GM18499 (cell line): ENCODE measurements around the gene LUC7L3.
"Not testable (repeated sequence)": the region's sequence is repeated elsewhere in the genome, so short reads cannot be mapped to it uniquely, and the experiment has no call there.

ENCODE experiments used
- ATAC-seq: cut with Tn5 transposase; IDR thresholded peaks from one replicate; pipeline ENCODE4 v1.9.1; 2021; ENCODE audit warnings: moderate number of reproducible peaks; ENCODE audit not compliant: insufficient read depth, unreplicated experiment

Gene LUC7L3

DNA sequence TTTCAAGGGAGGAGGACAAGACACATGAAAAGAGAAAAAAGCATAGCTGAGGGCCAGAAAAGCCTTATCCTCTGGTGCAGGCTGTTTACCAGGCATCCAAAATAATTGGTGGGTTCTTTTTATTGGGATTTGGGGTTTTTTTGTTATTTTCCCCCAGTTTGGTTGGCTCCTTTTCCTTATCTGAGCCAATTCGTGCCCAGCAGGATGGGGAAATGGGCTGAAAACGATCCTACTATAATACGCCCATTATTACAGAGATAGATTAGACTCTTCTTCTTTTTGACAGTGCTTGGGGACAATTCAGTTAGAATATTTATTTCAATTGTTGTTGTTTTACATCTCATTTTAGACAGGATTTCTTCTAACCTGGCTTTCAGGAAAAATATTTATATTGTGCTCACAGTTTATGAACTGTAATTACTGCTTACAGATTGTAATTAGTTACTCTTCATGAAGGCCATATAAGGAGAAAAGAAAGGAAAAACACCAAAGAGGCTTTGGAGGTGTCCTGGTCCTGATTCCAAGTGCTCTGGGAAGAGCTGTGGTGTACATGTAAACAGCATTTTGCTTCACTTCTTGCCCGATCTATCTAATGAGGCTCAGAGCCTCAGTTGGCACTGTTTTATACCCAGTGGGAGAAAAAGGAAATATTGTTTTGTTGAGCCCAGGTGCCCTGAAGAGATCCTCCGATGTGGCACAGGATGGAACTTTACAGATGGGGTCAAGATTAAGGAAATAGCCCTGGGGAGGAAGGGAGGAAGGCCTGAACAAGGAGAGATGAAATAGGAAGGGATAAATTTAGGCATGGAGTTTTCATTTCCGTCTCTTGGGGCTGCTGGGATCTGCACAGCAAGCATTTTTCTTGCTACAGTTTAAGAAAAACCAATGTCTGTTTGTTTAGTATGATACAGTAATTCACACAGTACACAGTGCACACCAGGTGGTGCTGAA lies 11.1 kb upstream of the LUC7L3 start:
- no peak for ATAC-seq

DNA sequence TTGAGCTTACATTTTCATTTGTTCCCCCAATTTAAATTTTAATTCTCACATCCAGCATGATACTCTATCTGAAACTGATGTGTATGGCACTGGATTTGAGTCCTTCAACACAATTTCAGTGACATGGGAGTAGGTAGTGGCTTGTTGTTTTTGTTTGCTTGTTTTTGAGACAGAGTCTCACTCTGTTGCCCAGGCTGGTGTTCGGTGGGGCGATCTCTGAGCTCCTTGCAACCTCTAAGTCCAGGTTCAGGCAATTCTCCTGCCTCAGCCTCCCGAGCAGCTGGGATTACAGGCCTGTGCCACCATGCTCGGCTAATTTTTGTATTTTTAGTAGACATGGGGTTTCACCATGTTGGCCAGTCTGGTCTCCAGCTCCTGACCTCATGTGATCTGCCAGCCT lies 10.3 kb upstream of the LUC7L3 start:
- not testable (repeated sequence) for ATAC-seq

- ATAC-seq, result no peak
Measured at GRCh38 chr17:50710025-50710424, 9.4 kb upstream of the LUC7L3 start.

GRCh38 chr17:50710650-50711049 lies 8.8 kb upstream of the LUC7L3 start:
- ATAC-seq, result no peak

DNA sequence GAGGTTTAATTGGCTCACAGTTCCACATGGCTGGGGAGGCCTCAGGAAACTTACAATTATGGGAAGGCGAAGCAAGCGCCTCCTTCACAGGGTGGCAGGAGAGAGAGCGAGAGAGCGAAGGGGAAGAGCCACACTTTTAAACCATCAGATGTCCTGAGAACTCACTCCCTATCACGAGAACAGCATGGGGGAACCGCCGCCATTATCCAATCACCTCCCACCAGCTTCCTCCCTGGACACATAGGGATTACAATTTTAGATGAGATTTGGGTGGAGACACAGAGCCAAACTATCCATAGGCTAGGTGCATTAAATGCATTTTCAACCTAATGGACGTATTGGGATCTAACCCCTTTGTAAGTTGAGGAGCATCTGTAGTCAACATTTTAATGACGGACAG lies 6.8 kb upstream of the LUC7L3 start:
- no peak for ATAC-seq

DNA sequence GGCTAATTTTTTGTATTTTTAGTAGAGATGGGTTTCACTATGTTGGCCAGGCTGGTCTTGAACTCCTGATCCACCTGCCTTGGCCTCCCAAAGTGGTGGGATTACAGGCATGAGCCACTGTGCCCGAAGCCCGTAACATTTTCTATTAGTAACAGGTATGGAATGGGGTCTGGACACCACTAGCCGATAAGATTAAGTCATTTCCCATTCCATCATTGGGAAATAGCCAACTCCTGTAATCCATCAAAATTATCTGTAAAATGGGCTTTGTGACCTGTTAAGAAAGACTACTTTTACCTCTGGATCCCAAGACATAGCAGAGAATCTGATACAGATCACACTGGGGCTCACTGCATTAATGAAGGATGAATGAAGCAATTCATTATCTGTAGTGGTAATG lies 3.9 kb upstream of the LUC7L3 start:
- no peak for ATAC-seq

DNA sequence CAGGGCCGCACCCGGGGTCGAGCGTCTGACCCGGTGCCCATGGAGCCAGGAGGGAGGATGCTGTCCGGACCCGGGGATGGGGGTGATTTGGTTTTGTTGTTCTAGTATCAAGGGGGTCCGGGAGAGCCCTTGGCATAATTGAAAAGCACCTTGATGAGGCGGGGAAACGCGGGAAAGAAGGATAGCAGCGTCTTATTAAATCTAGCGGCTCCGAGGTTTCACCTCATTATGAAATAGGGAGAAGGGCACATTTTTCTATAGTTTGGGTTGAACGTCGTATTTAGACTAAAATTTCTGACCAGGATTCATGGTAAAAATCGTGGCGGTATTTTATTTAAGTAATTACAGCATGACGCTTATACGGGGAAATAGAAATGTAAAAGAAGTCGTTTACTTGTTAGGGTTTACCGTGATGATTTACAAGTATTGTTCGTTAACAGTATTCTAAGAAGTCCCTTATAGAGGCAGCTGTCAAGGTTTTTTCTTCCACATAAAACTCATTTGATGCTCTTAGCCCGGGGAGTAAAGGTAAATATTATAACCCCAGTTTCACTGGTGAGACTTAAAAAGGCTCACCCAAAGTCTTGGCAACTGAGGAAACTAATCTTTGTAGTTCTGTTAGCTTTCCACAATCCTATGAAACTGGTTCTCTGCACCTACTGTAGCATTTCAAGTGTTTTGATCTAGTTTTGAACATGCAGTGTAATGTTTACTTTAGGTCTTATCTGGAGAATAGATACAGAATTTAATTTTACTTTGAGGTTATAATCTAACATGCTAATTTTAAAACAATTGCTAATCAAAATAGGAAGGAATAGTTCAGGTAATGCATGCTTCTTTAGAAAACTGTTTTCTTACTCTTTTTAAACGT lies 756 bp downstream of the LUC7L3 start:
- ATAC-seq, result no peak

DNA sequence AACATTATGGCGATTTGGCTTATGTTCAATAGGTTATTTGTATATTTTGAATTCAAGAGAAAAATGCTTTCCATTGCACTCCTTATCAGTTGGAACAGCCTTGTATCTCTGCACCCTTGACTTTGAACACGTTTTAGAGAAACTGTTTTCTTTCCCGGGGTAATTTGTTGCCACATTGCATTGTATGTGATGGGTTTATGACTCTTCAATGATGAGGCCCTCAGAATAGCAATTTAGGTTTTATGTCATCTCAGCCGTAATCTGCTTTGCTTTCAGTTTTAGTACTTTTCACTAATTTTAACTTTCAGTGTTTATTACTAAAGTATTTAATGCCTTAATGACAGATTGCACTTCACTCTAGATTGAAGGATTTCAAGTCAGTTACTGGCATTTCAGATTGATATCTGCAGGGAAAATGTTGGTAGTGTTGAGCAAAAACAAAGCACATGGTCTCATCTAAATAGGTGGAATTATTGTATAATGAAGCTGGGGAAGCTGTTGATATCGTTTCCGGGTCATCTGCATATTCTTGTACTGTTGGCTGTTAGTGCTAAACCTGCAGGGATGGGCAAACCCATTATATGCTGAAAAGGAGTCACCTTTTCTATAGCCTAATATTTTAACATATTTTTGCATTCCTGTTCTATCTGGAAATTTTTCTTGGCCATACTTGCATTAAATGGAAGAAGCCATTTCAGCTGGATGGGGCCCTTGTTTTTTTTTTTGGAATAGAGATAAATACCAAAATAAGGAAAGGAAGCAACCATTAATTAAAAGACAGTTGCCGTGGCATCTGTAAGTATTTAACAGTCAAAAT lies 2.0 kb downstream of the LUC7L3 start:
- no peak for ATAC-seq

GRCh38 chr17:50722746-50723145 lies 3.3 kb downstream of the LUC7L3 start:
- no peak for ATAC-seq

GRCh38 chr17:50724622-50725021 lies 5.2 kb downstream of the LUC7L3 start:
- ATAC-seq, result not testable (repeated sequence)

DNA sequence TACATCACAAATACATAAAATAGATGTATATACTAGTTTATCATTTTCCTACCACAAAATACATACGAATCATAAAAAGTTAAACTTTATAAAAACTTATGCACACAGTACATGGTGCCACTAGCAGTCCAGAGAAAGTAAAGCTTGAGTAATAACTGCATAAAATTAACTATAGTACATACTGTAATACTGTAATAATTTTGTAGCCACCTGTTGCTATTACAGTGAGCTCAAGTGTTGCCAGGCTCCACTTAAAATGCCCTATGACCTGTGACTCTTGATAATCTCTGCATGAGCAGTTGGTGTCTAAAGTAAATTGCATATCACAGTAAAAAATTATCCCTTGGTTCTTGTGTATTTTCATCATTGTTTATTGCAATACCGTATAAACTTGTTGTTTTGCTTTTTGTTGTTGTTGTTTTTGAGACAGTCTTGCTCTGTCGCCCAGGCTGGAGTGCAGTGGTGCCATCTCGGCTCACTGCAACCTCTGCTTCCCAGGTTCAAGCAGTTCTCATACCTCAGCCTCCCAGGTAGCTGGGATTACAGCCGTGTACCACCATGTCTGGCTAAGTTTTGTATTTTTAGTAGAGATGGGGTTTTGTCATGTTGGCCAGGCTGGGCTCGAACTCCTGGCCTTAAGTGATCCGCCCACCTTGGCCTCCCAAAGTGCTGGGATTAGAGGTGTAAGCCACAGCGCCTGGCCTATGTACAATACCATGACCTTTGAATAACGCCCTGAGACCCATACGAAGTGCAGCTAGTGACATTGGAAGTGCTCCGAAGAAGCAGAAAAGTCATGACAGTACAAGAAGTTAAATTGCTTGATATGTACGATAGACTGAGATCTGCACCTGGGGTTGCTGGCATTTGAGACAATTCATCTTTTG lies 6.6 kb downstream of the LUC7L3 start:
- ATAC-seq, result no peak

- ATAC-seq, result no peak
Measured at GRCh38 chr17:50728112-50728429, 8.7 kb downstream of the LUC7L3 start.

DNA sequence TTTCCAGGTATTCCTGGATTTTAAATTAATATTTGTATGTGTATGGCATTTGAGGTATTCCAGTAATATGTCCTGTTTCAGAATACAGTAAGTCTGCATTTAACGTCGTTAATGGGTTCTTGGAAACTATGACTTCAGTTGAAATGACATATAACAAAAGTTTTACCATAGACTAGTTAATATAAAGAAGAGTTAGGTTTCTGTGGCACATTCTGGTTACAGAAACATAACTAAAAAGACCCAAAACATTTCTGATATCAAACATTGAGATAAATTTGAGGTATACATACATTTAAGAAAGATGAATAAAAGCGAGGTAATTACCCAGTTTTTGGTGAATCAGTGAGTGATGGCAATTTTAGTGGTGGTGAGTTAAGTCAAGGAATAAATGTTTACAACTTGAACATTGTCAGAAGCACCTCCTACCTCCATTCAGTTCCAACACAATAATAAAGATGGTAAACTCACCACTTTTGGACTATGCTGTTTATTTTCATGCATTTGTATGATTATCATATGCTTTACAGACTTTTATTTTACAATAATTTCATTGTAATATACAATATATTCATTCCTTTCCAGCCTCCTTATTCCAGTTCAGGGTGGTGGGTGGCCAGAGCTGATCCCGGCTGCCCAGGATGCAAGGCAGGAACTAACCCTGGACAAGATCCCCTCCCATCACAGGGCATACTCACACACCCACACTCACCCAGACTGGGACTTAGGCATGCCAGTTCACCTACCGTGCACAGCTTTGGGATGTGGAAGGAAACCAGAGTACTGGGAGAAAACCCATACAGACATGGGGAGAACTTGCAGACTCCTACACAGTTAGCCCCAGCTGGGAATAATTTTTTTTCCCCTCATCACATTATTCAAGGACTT lies 9.7 kb downstream of the LUC7L3 start:
- ATAC-seq, result no peak

DNA sequence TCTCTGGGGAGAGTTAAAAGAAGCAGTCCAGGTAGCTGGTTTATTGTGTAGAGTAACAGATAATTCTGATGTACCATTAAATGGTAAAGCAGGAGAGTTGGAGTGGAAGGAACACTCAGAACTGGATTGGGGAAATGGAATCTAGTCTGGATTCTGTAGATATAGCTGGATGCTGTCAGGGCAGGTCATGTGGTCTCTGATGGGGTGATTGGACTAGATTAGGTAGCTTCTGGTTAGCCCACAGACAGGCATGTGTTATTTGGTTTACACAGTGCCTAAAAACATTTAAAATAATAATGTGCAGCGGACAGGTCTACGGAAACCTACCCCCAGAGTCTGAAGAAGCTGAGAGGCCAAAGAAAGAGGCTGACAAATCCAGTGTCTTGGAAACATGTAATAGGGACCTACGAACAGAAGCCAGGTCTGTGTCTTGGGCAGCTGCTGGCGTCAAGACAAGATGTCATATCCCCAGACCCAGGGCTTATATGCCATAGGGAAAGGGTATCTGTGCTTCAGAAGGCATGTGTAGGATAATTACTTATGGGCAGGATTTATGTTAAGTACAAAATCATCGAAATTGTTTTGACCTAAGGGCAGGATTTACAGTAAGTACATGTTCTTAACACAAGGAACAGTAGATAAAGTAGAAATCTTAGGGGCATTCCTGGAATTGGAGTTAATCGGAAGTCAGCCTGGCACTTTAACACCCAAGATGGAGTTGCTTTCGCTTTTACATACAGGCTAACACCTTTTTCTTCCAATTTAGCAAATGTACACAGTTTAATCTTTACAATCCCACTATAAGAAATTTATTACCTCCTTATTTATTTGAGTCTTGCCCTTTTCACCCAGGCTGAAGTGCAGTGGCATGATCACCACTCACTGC lies 12.4 kb downstream of the LUC7L3 start:
- no peak for ATAC-seq

GRCh38 chr17:50735287-50735686 lies 15.9 kb downstream of the LUC7L3 start:
- ATAC-seq, result no peak

- no peak for ATAC-seq
Measured at GRCh38 chr17:50737118-50737698, 17.8 kb downstream of the LUC7L3 start.

- no peak for ATAC-seq
Measured at GRCh38 chr17:50739098-50739497, 19.7 kb downstream of the LUC7L3 start.
